PC-3 (cell line): ENCODE measurements around the gene PNLDC1. TPM values are rescaled to one million over a fixed set of nuclear protein-coding genes. Genes with fewer than 3 reads are reported as not detected.
A peak's percentile ranks its signal among the peaks of the same experiment; 100 is the strongest.

Experiments used
- ATAC-seq: fragments of 200-7000 bp; cut with Tn5 transposase; 2 replicates; pipeline ENCODE4 v1.9.1; 2020; ENCODE audit warnings: mild to moderate bottlenecking, moderate library complexity
- Bru-seq: library from RNA; stranded (reverse); fragments of 400-500 nt; gene quantifications from one replicate; lab custom pipeline; 2021; lab: Mats Ljungman, UMichigan
- BruChase-seq, 2 experiments: library from RNA; stranded (reverse); fragments of 400-500 nt; gene quantifications; one replicate each; lab custom pipeline; 2021; lab: Mats Ljungman, UMichigan
- BruUV-seq: library from RNA; stranded (reverse); fragments of 400-500 nt; replicated peaks from 2 replicates; lab custom pipeline; 2021; lab: Mats Ljungman, UMichigan
- CTCF ChIA-PET: fragments of 300-600 bp; sonication (Branson Sonifier 250); formaldehyde crosslinking; loops from one replicate; lab custom pipeline; 2022; ENCODE audit warnings: antibody characterized with exemption; lab: Charles Lee
- POLR2A ChIA-PET: fragments of 300-600 bp; sonication (Branson Sonifier 250); formaldehyde crosslinking; loops from one replicate; lab custom pipeline; 2022; ENCODE audit warnings: antibody characterized with exemption; ENCODE audit not compliant: unreplicated experiment; lab: Charles Lee
- DNase-seq: peaks from one replicate; pipeline ENCODE4 v3.0.0-alpha.2; 2015
- H2AFZ ChIP-seq: fragments of 300-600 bp; sonication (generic); 2 replicates; pipeline ENCODE4 v1.6.0; 2016; ENCODE audit warnings: antibody characterized with exemption, low read length
- H3F3A ChIP-seq: fragments of 300-600 bp; sonication (generic); one replicate; pipeline ENCODE4 v1.6.0; 2017; ENCODE audit warnings: antibody characterized with exemption, low read length, control low read depth, mild to moderate bottlenecking; ENCODE audit not compliant: unreplicated experiment
- H3K27ac ChIP-seq: fragments of 300-600 bp; sonication (generic); 2 replicates; pipeline ENCODE4 v1.5.1; 2016; ENCODE audit warnings: mild to moderate bottlenecking, low read length
- H3K27me3 ChIP-seq: fragments of 300-600 bp; sonication (generic); 2 replicates; pipeline ENCODE4 v1.6.1; 2016; ENCODE audit warnings: low read length, mixed read lengths
- H3K36me3 ChIP-seq: fragments of 300-600 bp; sonication (generic); 2 replicates; pipeline ENCODE4 v1.6.1; 2016; ENCODE audit warnings: low read depth, mixed run types, low read length, mixed read lengths
- H3K4me1 ChIP-seq: fragments of 300-600 bp; sonication (generic); 2 replicates; pipeline ENCODE4 v1.5.1; 2016; ENCODE audit warnings: low read length; ENCODE audit not compliant: insufficient read depth
- H3K4me2 ChIP-seq: fragments of 300-600 bp; sonication (generic); 2 replicates; pipeline ENCODE4 v1.6.0; 2016; ENCODE audit warnings: low read length
- H3K4me3 ChIP-seq: fragments of 300-600 bp; sonication (generic); 2 replicates; pipeline ENCODE4 v1.5.1; 2016; ENCODE audit warnings: mild to moderate bottlenecking, low read length, mixed read lengths
- H3K79me2 ChIP-seq: fragments of 300-600 bp; sonication (generic); 2 replicates; pipeline ENCODE4 v1.6.1; 2017; ENCODE audit warnings: low read length, mixed read lengths
- H3K9ac ChIP-seq: fragments of 300-600 bp; sonication (generic); 2 replicates; pipeline ENCODE4 v1.6.0; 2016; ENCODE audit warnings: mild to moderate bottlenecking, low read length
- H3K9me2 ChIP-seq: fragments of 300-600 bp; sonication (generic); replicated peaks from 2 replicates; pipeline ENCODE4 v1.6.1; 2016; ENCODE audit warnings: mixed run types, low read length, mixed read lengths
- H3K9me3 ChIP-seq: fragments of 300-600 bp; sonication (generic); 2 replicates; pipeline ENCODE4 v1.6.1; 2016; ENCODE audit warnings: low read length, mixed read lengths
- H4K20me1 ChIP-seq: fragments of 300-600 bp; sonication (generic); 2 replicates; pipeline ENCODE4 v1.6.1; 2016; ENCODE audit warnings: low read length, mixed read lengths
- CTCF ChIP-seq: fragments of 300-600 bp; sonication (generic); conservative IDR thresholded peaks from 2 replicates; pipeline ENCODE4 v1.5.1; 2017; ENCODE audit warnings: antibody characterized with exemption, low read depth, mild to moderate bottlenecking, low read length
- EZH2 ChIP-seq: fragments of 300-600 bp; sonication (generic); IDR thresholded peaks from one replicate; pipeline ENCODE4 v1.6.1; 2017; ENCODE audit warnings: antibody characterized with exemption, mild to moderate bottlenecking, low read length; ENCODE audit not compliant: unreplicated experiment
- EZH2phosphoT487 ChIP-seq: fragments of 300-600 bp; sonication (generic); IDR thresholded peaks from 2 replicates; pipeline ENCODE4 v1.6.1; 2018; ENCODE audit warnings: mild to moderate bottlenecking, antibody characterized with exemption, low read length, borderline replicate concordance
- intact Hi-C: fragments of 100-400 bp; cut with micrococcal nuclease; formaldehyde crosslinking; loops from 2 replicates; pipeline ENCODE4 v1.9.0; 2023
- long read RNA-seq: library from polyadenylated mRNA; unstranded; transcript quantifications from one replicate; pipeline ENCODE4 v2.0.0, GENCODE V29; 2021; ENCODE audit not compliant: unreplicated experiment
- total RNA-seq: library from RNA; depleted of rRNA; stranded (reverse); fragments of >200 nt; gene quantifications from 2 replicates; pipeline ENCODE4 v1.2.3, GENCODE V29; 2014; rRNA removed

PNLDC1 gene
- total RNA-seq: not detected in 2 replicates
- percentile 35 among the genes with signal in this experiment for Bru-seq, nascent RNA
- BruChase-seq, experiment 1, labeled RNA remaining after a 6-hour chase: percentile 54 among the genes with signal in this experiment
- percentile 44 among the genes with signal in this experiment for BruChase-seq, experiment 2, labeled RNA remaining after a 2-hour chase
- long read RNA-seq: 0 reads

GRCh38 chr6:159800141-159800865, at the start of gene PNLDC1:
Gene PNLDC1 (plus strand): TSS chr6:159800276. CDS start chr6:159800308, 32 bp downstream.
- no peaks in the 10 kb centered on the region for H3K9me3 ChIP-seq
- no TSS peak for BruUV-seq
- no peak within 1 kb of the TSS for H3K4me3 ChIP-seq
- DNase-seq: no peak
- TF ChIP-seq EZH2: no peak
- H3K4me2 ChIP-seq: no peak within 1 kb of the TSS
- H3K79me2 ChIP-seq: no peaks in the 10 kb centered on the region
- ATAC-seq: no peak
- H3K9ac ChIP-seq: no peak within 1 kb of the TSS
- peaks cover 16% of the 10 kb centered on the region for H3K36me3 ChIP-seq
- no peak within 1 kb of the TSS for H2AFZ ChIP-seq
- intact Hi-C loops: no loop called here
- ChIA-PET CTCF (no interaction called here), POLR2A (no interaction called here)
- no peaks in the 10 kb centered on the region for H3K9me2 ChIP-seq
- no peaks in the 10 kb centered on the region for H3K27me3 ChIP-seq
- H4K20me1 ChIP-seq: no peaks in the 10 kb centered on the region
- H3K27ac ChIP-seq: no peak within 1 kb of the TSS
- H3F3A ChIP-seq: no peaks in the 10 kb centered on the region
- H3K4me1 ChIP-seq: no peaks in the 10 kb centered on the region

- CTCF ChIA-PET: no interaction called here
- Histone ChIP-seq H3K9me2 (no peaks in the 10 kb centered on the region), H3K4me2 (no peak overlapping the region), H4K20me1 (0 out of 2 replicates have a peak, but pooled peaks cover 3% of the 10 kb centered on the region), H2AFZ (no peak overlapping the region), H3F3A (no peaks in the 10 kb centered on the region), H3K36me3 (peaks cover 66% of the 10 kb centered on the region), H3K4me1 (no peaks in the 10 kb centered on the region), H3K27ac (no peak overlapping the region), H3K9me3 (no peaks in the 10 kb centered on the region), H3K9ac (no peak overlapping the region), H3K79me2 (no peaks in the 10 kb centered on the region), H3K4me3 (no peak overlapping the region), H3K27me3 (no peaks in the 10 kb centered on the region)
- DNase-seq (no peak), ATAC-seq (no peak)
- POLR2A ChIA-PET: no interaction called here
- BruUV-seq: no TSS peak
- TF ChIP-seq EZH2phosphoT487 (no peak), EZH2 (no peak), CTCF (no peak)
- intact Hi-C loops: no loop called here
These were observed 48.6 kb upstream of the PNLDC1 start for GRCh38 chr6:159751448-159751847.

- no peaks in the 10 kb centered on the region for H3K79me2 ChIP-seq
- BruUV-seq: no TSS peak
- CTCF ChIA-PET: no interaction called here
These were observed 46.8 kb upstream of the PNLDC1 start for GRCh38 chr6:159753081-159753872.

More at GRCh38 chr6:159753081-159753872, 46.8 kb upstream of the PNLDC1 start:
- Histone ChIP-seq H3K27me3 (no peaks in the 10 kb centered on the region), H3K27ac (no peak overlapping the region), H3K9me2 (no peaks in the 10 kb centered on the region), H3K4me1 (peaks cover 1% of the 10 kb centered on the region), H3K4me2 (no peak overlapping the region), H3K4me3 (no peak overlapping the region), H3K9ac (no peak overlapping the region), H3F3A (no peaks in the 10 kb centered on the region), H4K20me1 (0 out of 2 replicates have a peak, but pooled peaks cover 3% of the 10 kb centered on the region), H3K9me3 (no peaks in the 10 kb centered on the region), H2AFZ (no peak overlapping the region), H3K36me3 (peaks cover 64% of the 10 kb centered on the region)
- POLR2A ChIA-PET: no interaction called here
- TF ChIP-seq EZH2 (no peak), EZH2phosphoT487 (no peak), CTCF (no peak)
- intact Hi-C loops: no loop called here
- ATAC-seq (no peak), DNase-seq (no peak)
